Hippocampal formation (tissue), 2 donors: ENCODE data around the gene NCF4.

Experiments
- DNase-seq, 2 donors: peaks; one replicate each; lab custom pipeline; 2025; lab: John Stamatoyannopoulos, UW

Gene NCF4

DNA sequence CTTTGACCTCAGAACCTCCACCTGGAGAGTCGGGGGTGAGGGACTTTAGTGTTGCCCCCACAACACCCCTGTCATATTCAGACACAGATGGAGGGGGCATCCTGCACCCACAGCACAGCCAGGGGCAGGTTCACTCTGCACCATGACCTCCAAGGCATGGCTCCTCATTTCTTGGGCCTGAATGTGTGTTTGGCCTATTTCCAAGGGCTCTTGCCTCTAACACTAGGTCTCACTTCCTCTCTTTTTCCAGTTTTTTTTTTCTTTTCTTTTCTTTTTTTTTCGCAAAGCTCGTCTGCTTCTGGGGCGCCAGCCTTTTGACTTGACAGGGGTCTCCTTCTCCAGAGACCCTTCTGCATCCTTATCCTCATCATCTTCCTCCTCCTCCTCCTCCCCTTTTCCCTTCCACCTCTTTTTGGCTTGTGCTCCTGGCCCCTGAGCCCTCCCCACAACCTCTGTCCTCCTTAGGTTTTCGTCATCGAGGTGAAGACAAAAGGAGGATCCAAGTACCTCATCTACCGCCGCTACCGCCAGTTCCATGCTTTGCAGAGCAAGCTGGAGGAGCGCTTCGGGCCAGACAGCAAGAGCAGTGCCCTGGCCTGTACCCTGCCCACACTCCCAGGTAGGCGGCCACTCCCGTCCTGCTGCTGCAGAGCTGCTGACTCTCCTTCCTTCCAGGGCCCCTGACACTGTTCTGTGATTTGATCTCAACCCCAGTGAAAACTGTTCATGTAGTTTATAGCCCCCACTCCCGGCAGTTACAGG, 3.8 kb downstream of the NCF4 start:
- DNase-seq, result no peak

DNA sequence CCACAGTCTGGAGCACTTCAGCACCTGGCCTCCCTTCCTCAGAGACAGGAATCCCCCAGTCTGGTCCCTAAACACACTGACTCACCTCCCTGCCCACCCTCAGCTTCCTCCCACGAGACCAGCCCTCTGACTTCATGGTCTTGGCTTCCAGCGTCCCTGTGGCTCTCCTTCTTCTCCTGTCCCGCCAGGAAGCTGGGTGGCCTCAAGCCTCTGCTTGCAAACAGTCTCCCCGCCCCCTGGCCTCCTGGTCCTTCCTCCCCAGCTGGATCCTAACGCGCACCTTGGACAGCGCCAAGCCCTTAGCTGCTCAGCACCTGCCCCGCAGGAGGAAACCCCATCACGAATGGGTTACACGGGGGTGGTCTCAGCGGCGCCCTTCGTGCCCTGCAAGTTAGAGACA, 4.5 kb downstream of the NCF4 start:
- no peak for DNase-seq

DNA sequence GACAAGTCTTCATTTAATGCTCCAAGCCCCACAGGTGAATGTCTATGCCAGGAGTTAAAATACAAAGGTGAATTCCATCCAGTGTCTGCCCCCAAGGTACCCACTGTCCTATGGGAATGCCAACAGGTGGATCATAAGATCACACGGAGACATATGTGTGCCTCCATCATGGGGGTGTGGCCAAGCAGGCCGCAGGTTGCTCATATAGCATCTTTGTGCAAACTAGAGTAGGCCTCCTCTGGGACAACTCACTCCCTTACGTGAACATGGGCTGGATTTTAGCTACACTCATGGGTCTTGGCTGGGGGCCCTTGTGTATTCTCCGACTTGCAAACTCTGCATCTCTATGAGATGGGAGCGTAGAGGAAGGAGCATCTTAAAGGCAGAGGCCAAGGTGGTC, 6.9 kb downstream of the NCF4 start:
- DNase-seq, result no peak

DNA sequence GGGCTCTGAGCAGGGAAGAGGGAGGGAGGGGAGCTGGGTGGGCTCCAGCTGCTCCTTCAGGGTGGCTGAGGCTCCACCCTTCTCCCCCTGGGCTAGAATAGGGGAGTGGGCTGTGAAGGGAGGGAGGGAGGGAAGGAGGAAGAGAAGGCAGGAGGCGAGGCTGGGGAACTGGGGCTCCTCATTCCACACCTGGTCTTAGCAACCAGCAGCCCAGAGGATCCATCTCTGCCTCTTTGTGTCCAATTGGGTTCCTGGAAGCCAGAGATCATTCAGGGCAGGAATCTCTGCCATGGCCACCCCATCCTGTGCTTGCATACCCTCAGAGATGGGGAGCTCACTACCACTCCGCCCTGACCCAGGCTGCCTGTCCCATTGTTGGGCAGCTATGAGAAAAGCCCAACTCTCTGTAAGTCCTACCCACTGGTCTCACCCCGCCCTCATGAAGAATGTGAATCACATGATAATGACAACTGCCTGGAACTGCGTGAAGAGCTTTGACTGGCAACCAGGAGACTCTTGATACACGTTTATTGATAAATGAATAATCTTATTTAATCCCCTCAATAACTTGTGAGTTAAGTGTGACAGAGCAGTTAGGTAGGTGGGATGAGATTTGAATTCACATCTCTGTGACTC, 7.9 kb downstream of the NCF4 start:
- DNase-seq, result no peak

DNA sequence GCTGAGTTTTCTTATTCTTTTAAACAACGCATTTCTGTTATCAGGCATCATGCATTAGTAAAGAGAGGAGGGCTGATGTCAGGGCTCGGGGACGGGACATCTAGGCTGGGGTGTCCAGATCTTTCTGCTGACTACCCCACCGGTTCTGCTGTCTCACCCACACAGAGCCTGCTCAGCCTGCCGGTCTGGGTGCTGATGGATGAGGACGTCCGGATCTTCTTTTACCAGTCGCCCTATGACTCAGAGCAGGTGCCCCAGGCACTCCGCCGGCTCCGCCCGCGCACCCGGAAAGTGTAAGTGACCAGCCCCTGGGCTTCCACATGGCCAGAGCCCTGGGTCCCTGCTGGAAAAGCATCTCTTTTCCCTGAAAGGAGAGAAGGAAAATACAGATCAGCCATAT, 9.4 kb downstream of the NCF4 start:
- no peak for DNase-seq

DNA sequence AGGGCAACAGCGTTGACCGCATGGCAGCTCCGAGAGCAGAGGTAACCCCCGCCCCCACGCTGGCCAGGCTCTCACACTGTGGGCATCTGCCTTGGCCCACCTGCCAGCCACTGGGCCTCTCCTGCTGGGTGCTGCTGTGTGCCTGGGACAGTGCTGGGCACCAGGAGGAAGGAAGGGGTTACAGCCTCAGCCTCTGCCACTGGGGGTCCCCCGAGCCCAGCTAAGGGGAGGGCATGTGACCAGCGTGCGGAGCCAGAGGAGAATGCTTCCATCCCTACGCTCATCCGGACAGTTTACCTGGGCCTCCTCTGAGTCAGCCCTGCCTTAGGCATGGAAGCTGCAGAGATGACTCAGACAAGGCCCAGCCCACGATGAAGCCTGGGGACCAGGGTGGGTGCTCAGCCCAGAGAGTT, 10.9 kb downstream of the NCF4 start:
- no peak for DNase-seq

DNA sequence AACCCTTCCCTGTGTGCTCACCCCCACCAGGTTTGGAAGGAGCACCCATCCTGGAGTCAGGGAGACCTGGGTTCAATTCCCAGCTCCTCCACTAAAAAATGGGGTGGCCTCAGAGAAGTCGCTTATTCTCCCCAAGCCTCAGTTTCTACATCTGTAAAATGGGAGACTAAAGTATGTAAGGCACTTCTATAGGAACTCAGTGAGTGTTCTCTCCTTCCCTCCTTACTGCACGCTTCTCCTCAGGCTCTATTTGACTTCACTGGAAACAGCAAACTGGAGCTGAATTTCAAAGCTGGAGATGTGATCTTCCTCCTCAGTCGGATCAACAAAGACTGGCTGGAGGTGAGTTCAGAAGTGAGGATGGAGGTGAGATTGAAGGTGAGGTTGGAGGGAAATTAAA, 11.3 kb downstream of the NCF4 start:
- DNase-seq, result no peak

DNA sequence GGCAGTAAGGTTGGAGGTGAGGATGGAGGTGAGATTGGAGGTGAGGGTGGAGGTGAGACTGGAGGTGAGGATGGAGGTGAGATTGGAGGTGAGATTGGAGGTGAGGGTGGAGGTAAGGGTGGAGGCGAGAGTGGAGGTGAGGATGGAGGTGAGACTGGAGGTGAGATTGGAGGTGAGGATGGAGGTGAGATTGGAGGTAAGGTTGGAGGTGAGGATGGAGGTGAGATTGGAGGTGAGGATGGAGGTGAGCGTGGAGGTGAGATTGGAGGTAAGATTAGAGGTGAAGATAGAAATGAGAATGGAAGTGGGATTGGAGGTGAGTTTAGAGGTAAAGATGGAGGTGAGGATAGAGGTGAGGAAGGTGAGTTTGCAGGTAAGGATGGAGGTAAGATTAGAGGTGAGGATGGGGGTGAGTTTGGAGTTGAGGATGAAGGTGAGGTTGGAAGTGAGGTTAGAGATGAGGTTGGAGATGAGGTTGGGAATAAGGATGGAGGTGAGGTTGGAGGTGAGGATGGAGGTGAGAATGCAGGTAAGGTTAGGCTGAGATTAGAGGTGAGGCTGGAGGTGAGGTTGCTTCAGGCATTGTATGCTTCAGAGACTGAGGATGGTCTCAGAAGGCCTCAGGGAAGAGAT, 12.2 kb downstream of the NCF4 start:
- no peak for DNase-seq

DNA sequence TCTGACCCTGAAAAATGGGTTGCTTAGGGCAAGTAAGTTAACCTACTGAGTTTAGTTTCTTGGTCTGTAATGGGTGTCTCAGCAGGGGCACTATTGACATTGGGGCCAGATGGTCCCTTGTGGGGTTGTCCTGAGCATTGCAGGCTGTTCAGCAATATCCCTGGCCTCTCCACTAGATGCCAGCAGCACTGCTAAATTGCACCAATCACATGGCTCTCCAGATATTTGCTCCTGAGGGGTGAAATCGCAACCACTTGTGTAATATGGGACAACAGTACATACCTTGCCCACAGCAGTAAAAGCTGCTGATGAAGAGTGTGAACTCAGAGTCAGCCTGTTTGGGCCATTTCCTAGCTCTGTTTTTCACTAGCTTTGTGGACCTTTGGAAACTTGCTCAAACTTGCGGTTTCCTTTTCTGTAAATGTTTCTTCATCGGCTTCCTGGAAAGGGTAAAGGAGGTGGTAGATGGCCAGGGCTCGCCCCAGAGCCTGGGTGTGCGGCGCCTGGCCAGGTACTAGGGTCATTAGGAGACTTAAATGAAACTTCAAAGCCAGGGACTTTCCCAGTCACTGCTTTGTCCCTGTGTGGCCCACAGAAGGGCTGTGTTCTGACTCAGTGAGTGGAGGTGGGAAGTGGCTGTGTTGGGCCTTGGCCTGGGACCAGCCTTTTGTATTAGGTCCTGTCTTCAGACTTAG, 13.0 kb downstream of the NCF4 start:
- DNase-seq, result peak in 1 of 2 donors; percentile 10

DNA sequence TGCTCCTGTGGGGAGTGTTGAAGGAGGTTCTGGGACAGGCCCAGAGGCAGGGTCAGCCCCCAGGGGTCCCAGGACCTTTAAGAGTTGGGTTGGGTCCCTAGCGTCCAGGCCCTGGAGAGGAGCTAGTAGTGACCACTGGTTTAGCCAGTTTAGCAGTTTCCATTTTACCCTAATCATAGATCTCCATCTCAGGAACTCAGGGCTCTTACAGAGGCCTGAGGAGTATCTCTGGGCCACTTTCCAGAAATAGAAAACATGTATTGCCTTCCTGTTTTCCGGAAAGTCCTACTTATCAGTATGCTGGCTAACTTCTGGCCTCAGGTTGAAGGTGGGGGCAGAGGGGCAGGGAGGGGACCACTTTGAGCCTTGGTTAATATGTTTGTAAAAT, 13.5 kb downstream of the NCF4 start:
- no peak for DNase-seq

DNA sequence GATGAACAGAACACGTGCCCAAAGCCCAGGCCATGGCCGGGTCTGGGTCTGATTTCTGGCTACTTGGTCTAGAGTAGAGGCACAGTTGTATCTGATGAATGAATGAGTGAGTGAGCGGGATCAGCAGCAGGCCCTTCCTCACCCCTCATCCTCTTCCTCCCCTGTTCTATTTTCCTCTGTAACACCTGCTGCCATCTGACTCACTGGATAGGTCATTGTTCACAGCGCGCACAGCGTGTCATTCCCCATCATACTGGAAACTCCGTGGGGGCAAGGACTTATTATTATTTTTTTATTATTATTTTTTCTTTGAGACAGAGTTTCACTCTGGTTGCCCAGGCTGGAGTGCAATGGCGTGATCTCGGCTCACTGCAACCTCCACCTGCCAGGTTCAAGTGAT, 13.9 kb downstream of the NCF4 start:
- no peak for DNase-seq

DNA sequence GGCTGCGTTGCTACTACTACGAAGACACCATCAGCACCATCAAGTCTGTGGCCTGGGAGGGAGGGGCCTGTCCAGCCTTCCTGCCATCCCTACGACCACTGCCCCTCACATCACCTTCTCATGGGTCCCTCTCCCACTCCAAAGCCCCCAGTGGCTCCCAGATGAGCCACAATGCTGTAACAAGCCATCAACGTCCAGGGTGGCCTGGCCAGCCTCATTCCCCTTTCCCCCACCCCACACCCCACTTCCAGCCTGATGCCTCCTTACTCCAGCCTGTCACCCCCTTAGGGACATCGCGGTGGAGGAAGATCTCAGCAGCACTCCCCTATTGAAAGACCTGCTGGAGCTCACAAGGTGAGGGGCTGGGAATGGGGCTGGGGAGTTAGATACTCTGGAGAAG, 14.9 kb downstream of the NCF4 start:
- DNase-seq, result no peak

DNA sequence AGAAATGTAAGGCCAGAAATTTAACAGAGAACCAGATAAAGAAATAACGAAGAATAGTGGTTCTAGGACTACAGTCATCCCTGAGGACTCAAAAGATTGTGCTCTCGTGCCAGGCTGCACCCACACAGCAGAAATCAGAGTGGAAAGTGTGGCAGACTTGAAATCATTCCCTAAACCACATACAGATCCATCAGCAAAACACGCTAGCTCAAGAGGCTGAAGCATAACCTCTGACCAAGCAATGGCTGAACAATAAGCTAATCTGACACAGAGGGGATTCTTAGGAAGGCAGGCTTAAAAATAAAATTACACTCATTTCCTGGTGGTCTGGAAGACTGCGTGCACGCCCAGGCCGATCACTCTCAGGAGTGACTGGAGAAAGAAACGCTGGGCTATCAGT, 19.0 kb downstream of the NCF4 start:
- DNase-seq, result no peak

DNA sequence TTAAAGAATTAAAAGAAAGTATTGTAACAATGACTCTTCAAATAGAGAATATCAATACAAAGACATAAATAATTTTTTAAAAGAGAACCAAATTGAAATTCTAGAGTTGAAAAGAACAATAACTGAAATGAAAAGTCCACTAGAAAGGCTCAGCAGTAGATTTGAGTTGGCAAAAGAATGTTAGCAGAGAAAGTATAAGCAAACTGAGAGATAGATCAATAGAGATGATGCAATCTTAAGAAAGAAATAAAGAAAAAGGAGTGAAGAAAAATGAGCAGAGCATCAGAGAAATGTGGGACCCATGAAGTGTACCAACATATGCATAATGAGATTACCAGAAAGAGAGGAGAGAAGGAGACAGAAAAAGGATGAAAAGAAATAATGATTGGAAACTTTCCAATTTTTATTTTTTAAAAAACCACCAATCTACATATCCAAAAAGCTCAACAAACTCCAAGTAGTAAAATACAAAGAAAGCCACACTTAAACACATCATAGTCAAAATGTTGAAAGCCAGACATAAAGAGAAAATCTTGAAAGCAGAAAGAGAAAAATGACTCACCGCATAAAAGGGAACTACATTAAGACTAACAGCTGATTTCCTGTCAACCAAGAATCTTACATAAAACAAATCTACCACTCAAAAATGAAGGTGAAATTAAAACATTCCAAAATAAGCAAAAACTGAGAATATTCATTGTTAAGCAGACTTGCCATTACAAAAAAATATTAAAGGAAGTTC, 20.9 kb downstream of the NCF4 start:
- DNase-seq, result no peak

DNA sequence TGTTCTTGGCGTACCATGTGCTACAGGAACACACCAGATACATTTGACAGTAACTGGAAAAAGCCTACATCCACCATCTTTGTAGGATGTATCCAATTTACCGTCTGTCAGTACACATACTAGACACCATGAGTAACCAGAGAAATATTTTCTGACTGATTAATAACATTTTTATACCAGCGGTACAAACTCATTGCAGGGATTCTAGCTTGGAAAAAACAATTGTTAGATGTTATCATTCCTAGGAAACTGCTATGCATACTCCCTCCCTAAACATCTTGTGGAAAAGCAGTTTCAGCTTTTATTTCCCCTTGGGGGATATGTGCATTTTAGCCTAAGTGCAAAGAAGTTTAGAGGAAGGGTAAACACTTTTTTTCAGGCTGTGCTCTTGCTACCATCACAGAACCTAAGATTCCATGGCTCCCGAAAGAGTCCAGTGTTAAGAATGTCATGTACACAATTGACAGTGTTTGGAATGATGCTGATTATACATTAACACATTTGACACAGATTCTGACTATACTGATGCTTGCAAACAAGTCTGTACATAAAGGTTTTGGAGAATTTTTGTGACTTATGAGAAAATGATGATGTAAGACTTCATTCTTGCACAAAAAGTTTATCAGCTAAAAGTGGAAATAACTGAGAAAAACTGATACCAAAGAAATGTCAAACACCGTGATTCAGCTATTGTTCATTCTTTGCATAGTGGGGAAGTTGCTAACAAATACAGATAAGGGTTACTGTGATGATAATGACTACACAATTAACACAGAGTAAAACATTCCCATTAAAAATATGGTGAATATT, 23.7 kb downstream of the NCF4 start:
- DNase-seq, result no peak

DNA sequence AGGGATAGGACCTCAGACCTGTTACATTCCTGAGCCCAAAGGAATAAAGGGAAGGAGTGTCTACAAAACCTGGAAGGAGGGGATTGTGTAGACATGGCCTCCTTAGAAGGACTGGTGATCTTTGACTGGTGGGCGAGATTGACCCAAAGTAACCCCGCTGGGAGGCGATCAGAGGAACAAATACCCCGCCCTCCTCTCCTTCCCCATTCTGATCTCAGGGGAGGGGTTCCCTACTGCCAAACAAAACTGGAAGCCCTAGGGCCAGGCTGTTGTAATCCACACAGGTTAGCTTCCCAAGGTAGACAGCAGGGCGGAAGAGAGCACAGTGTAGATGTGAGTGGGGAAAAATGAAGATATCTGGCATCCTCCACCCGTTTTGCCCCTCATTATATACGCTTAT, 24.7 kb downstream of the NCF4 start:
- no peak for DNase-seq

DNA sequence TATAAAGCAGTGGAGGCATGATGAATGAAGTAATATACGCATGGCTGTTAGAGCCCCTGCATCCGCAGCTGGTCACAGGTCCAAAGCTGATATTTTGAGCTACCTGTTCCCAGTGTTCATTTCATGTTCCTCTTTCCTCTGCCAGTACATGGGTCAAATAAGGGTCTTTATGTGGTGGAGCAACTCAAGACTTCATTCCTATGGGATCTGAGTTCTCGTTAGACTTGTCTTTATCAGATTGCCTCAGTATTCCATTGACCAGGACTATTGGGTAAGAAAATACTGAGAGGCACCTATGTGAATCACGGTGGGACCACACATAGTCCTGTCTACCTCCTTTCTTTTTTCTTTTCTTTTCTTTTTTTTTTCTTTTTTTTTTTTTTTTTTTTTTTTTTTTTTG, 25.2 kb downstream of the NCF4 start:
- DNase-seq, result no peak

DNA sequence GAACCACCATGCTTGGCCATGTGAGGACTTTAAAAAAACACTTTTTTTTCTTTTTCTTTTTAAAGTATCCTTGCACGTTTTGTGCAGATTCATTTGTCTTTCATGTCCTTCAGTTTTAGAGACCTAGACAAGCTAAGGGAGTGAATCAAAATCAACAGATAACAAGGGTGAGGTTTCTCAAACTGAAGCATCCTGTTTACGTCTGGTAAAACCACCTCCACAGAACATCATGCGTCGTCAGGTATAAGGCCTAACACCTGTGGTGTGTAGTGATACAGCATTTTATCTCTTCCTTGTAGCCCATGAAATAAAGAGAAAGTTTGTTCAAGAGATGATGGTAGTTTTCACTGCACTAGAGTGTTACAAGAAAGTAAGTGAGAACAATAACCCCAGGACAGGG, 26.4 kb downstream of the NCF4 start:
- no peak for DNase-seq

DNA sequence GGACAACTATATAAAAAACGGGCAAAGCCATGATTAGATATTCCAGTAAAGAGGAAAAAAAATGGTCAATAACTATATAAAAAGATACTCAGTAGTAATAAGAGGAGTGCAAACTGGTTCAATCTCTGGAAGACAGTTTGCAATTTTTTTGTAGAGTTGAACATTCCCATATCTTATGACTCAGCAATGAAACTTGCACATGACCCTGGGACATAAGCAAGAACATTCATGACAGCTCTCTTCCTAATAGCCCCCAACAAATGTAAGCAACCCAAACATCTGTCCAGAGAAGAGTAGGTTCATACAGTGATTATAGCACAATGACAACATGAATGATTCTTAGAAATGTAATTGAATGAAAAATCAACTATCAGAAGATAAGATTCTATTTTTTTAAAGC, 30.8 kb downstream of the NCF4 start:
- no peak for DNase-seq

DNA sequence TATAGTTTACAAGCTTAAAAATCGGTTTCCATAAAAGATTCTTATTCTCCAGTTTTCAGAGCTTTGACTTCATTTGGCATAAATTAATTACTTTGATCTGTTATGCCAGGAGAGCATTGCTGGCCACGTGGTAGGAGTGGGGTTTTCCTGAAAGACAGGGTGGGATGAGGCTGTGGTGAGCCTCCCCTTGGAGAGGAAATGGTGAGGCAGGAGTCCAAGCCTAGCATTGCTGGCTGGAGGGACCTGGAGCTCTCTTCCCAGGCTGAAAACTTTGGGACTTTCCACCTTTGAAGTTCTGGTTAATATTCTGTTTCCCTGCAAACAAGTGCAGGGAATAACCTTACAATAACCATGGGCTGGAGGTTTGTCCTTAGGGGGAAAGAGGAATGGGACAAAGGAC, 31.5 kb downstream of the NCF4 start:
- no peak for DNase-seq

DNA sequence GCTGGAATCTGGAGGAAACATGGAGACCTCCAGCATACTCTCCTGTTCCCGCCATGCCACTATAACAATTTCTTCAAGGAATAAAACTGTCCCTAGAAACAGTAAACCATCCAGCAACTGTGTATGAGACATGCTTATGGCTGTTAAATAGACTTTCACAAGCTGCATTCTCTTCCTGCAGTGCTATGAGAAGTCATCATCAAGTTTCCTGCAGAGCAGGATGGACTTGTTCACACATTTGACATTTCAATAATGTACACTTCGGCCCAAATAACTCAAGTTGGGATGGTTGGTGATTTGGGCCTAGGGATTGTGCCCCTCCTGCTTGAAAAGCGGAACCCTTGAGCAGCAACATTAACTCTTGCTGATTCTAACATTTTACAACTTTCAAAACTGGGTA, 32.5 kb downstream of the NCF4 start:
- DNase-seq, result no peak
